ENCODE measurements around the gene PIP4K2A.
"Not testable (repeated sequence)": the region's sequence is repeated elsewhere in the genome, so short reads cannot be mapped to it uniquely, and the experiment has no call there.

Gene PIP4K2A

GRCh38 chr10:22714479-22715289 lies at the start of gene PIP4K2A:
TSS of gene PIP4K2A (minus strand) at chr10:22714578. CDS start at chr10:22714326, 252 bp downstream.
- peak in 44 of 56 donors; percentile 18 to 85 (median 54) for DNase-seq

GRCh38 chr10:22761569-22762220 lies 47.3 kb upstream of the PIP4K2A start:
- DNase-seq, result peak in 45 of 56 donors; percentile 10 to 86 (median 57)

GRCh38 chr10:22760025-22760424 lies 45.6 kb upstream of the PIP4K2A start:
- DNase-seq, result no peak

GRCh38 chr10:22758867-22759266 lies 44.5 kb upstream of the PIP4K2A start:
- peak in 6 of 56 donors; percentile 1 to 36 (median 17) for DNase-seq

- no peak for DNase-seq
These were observed 39.9 kb upstream of the PIP4K2A start for GRCh38 chr10:22754296-22754695.

GRCh38 chr10:22753786-22754185 lies 39.4 kb upstream of the PIP4K2A start:
- no peak for DNase-seq

- no peak for DNase-seq
These were observed 38.0 kb upstream of the PIP4K2A start for GRCh38 chr10:22752272-22752889.

GRCh38 chr10:22750131-22750530 lies 35.8 kb upstream of the PIP4K2A start:
- no peak for DNase-seq

GRCh38 chr10:22744858-22745257 lies 30.5 kb upstream of the PIP4K2A start:
- DNase-seq, result not testable (repeated sequence)

GRCh38 chr10:22742678-22743077 lies 28.3 kb upstream of the PIP4K2A start:
- no peak for DNase-seq

- not testable (repeated sequence) for DNase-seq
These were observed 27.3 kb upstream of the PIP4K2A start for GRCh38 chr10:22741631-22742030.

- DNase-seq, result no peak
These were observed 25.8 kb upstream of the PIP4K2A start for GRCh38 chr10:22740180-22740579.

GRCh38 chr10:22737587-22737986 lies 23.2 kb upstream of the PIP4K2A start:
- DNase-seq, result no peak

GRCh38 chr10:22736134-22736533 lies 21.8 kb upstream of the PIP4K2A start:
- DNase-seq, result no peak

GRCh38 chr10:22733992-22734391 lies 19.6 kb upstream of the PIP4K2A start:
- no peak for DNase-seq

GRCh38 chr10:22727663-22728062 lies 13.3 kb upstream of the PIP4K2A start:
- no peak for DNase-seq

GRCh38 chr10:22727112-22727511 lies 12.7 kb upstream of the PIP4K2A start:
- no peak for DNase-seq

- no peak for DNase-seq
These were observed 10.4 kb upstream of the PIP4K2A start for GRCh38 chr10:22724773-22725172.

- no peak for DNase-seq
These were observed 9.4 kb upstream of the PIP4K2A start for GRCh38 chr10:22723783-22724182.

GRCh38 chr10:22723343-22723779 lies 9.0 kb upstream of the PIP4K2A start:
- peak in 2 of 56 donors; percentile 20 to 42 for DNase-seq

- no peak for DNase-seq
These were observed 8.3 kb upstream of the PIP4K2A start for GRCh38 chr10:22722626-22723169.

- no peak for DNase-seq
These were observed 6.3 kb upstream of the PIP4K2A start for GRCh38 chr10:22720667-22721066.
